ENCODE measurements around the gene DCX.

DCX gene

GRCh38 chrX:111302284-111302683 is 109.7 kb downstream of the DCX start:
- DNase-seq = no peak

- no peak for DNase-seq
Measured at GRCh38 chrX:111288841-111289240, 123.2 kb downstream of the DCX start.

GRCh38 chrX:111284631-111285293 is 127.2 kb downstream of the DCX start:
- DNase-seq = no peak

DNA sequence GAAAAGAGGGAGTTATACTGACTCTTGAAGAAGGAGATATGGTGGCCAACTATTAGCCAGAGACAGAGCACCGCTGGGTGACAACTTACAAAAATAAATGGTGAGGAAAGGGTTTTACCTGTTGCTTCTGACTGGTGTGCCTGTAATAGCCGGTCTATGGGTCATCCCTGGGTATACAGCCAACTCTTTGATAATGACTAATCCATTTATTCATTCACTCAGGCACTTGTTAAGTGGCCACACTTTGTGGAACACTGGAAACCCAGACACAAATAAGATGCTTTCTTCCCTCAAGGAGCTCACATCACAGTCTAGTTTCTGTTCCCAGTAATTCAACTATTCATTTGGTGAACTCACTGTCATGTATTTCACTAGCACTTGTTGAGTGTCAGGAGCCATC is 128.5 kb downstream of the DCX start:
- DNase-seq = no peak

DNA sequence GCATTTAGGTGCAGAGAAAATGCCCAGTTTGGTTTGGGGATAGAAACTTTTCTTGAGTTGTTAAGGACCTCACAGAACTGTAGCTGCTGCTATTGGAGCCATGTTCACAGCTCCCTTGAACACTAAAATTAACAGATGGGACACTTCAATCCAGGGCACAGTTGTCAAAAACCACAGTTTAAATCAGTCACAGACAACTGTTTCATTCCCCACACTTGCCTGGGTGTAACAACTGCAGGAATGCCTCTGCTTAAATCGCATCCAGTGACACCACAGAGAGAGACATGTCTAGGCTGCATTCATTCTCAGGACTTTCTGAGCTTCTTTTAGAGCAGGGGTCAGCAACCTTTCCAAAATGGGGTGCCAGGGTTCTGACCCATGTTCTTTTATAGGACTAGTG is 129.0 kb downstream of the DCX start:
- no peak for DNase-seq

GRCh38 chrX:111282139-111282538 is 129.9 kb downstream of the DCX start:
- DNase-seq = no peak

DNA sequence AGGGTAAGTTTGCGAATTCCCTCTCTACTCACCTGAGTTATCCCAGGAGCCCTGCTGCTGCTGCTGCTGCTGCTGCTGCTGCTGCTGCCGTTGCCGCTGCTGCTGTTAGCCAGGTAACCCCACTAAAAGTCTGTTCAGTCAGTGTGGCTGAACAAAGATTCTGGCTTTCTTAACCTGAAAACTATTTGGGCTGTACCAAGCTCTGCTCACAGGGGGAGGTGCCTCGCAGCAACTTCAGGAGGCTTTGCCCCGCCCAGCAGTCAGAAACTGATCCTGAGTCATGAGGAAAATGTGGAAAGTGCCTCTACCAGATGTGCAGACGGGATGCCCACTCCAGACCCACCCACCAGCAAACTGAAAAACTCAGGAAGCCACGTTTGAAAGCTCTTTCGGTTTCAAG is 141.7 kb downstream of the DCX start, which contains the start of gene CAPN6:
Gene CAPN6, minus strand, starts transcription at position 145 of the 400 bp plus-strand sequence. CDS start 6,547 bp downstream, outside the sequence.
- DNase-seq = peak; percentile 6

GRCh38 chrX:111268506-111268905 is 143.5 kb downstream of the DCX start:
- DNase-seq = no peak

- DNase-seq = no peak
Measured at GRCh38 chrX:111265486-111265885, 146.5 kb downstream of the DCX start.

GRCh38 chrX:111264385-111264784 is 147.6 kb downstream of the DCX start:
- DNase-seq = no peak

DNA sequence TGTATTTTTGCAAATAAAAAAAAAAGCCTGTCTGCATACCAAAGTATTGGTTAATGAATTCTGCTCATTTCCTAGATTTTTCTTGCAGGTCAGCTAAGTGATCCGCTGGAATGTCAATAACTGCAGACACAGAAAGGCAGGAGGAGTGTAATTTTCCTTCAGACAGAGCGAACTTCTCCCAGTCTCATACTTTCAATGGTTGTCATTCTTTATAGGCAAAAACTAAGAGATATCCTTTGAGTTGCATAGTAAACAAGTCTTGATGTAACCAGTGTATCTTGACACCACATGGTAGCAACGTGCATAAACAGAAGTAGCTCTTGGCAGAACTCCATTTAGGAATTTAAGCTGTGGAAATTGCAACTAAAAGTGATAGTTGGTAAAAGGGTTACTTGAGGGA is 149.9 kb downstream of the DCX start:
- DNase-seq = peak; percentile 10

GRCh38 chrX:111260451-111260850 is 151.5 kb downstream of the DCX start:
- DNase-seq = no peak

- DNase-seq = no peak
Measured at GRCh38 chrX:111259559-111259958, 152.4 kb downstream of the DCX start.

DNA sequence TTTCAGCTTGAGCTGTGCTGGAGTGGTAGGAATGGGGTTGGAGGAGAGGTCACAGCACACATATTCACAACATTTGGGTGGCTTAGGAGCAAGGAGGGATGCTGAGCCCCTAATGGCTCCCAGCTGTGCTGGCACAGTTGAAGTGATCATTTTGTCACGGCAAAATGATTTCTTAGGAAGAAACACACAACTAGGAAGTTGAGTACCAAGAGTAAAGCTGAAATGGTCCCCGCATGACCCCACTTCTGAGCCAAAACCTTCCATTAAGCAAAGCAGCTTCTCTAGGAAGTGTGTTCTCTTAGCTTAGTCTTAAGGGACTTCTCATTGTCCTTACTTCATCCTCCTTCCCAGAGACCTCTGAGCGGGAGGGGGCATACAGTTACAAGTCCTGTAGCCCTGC is 154.3 kb downstream of the DCX start:
- DNase-seq = no peak

GRCh38 chrX:111254896-111255693 is 156.9 kb downstream of the DCX start:
- peak; percentile 46 for DNase-seq

GRCh38 chrX:111244235-111244750 is 167.7 kb downstream of the DCX start:
- peak; percentile 4 for DNase-seq
